D721Med (cell line): ENCODE data around the gene KRTAP10-7.
"Not testable (repeated sequence)": the region's sequence is repeated elsewhere in the genome, so short reads cannot be mapped to it uniquely, and the experiment has no call there.

Source experiments
- DNase-seq: peaks from one replicate; pipeline ENCODE4 v3.0.0; 2011; ENCODE audit warnings: low spot score; ENCODE audit not compliant: insufficient read length
- FAIRE-seq: peaks from 2 replicates; lab custom pipeline; 2011; peaks lifted over from hg19 to GRCh38; lab: Jason Lieb, UNC
- TF ChIP-seq, protein P1 (sequence below): IDR thresholded peaks from 2 replicates; pipeline ENCODE4 v1.5.1; 2012; ENCODE audit warnings: mild to moderate bottlenecking, control low read depth; ENCODE audit not compliant: insufficient read depth; ENCODE audit errors: missing control alignments

The KRTAP10-7 gene

DNA sequence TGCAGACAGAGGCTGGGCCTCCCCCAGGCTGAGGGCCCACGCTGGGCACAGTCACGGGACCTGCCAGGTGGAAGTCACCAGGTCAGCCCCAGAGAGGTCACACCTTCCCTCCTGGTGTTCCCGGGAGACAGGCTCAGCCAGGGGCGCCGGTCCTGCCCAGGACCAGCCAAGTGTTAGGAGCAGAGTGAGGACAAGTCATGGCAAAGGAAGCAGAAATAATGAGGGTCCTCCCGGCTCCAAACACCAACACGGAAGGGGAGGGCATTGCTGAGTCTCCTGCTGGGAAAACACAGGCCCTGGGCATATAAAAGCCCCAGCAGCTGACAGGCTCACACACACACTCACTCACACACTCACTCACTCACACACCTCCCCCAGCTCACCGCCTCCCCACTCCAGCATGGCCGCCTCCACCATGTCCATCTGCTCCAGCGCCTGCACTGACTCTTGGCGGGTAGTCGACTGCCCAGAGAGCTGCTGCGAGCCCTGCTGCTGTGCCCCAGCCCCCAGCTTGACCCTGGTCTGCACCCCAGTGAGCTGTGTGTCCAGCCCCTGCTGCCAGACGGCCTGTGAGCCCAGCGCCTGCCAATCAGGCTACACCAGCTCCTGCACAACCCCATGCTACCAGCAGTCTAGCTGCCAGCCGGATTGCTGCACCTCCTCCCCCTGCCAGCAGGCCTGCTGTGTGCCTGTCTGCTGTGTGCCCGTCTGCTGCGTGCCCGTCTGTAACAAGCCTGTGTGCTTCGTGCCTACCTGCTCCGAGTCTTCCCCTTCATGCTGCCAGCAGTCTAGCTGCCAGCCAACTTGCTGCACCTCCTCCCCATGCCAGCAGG lies 36.8 kb downstream of the KRTAP10-7 start, which contains the start of gene KRTAP10-10:
TSS of gene KRTAP10-10 (plus strand) at position 339 of the 833 bp plus-strand sequence. CDS start at position 401, 62 bp downstream.
- TF ChIP-seq, protein P1, sequence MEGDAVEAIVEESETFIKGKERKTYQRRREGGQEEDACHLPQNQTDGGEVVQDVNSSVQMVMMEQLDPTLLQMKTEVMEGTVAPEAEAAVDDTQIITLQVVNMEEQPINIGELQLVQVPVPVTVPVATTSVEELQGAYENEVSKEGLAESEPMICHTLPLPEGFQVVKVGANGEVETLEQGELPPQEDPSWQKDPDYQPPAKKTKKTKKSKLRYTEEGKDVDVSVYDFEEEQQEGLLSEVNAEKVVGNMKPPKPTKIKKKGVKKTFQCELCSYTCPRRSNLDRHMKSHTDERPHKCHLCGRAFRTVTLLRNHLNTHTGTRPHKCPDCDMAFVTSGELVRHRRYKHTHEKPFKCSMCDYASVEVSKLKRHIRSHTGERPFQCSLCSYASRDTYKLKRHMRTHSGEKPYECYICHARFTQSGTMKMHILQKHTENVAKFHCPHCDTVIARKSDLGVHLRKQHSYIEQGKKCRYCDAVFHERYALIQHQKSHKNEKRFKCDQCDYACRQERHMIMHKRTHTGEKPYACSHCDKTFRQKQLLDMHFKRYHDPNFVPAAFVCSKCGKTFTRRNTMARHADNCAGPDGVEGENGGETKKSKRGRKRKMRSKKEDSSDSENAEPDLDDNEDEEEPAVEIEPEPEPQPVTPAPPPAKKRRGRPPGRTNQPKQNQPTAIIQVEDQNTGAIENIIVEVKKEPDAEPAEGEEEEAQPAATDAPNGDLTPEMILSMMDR: no peak
- no peak for DNase-seq
- FAIRE-seq: no peak

DNA sequence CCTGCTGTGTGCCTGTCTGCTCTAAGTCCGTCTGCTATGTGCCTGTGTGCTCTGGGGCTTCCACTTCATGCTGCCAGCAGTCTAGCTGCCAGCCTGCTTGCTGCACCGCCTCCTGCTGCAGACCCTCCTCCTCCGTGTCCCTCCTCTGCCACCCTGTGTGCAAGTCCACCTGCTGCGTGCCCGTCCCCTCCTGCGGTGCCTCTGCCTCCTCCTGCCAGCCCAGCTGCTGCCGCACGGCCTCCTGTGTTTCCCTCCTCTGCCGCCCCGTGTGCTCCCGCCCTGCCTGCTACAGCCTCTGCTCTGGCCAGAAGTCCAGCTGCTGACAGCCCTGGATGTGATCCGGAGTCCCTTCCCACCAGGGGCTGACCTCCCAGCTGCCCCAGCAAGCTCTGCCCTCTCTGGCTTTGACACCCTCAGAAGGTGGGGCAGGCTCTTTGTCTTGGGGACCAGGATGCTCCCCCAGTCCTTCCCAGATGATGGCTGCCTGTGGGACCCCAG lies 37.5 kb downstream of the KRTAP10-7 start:
- DNase-seq, FAIRE-seq: not testable (repeated sequence)

DNA sequence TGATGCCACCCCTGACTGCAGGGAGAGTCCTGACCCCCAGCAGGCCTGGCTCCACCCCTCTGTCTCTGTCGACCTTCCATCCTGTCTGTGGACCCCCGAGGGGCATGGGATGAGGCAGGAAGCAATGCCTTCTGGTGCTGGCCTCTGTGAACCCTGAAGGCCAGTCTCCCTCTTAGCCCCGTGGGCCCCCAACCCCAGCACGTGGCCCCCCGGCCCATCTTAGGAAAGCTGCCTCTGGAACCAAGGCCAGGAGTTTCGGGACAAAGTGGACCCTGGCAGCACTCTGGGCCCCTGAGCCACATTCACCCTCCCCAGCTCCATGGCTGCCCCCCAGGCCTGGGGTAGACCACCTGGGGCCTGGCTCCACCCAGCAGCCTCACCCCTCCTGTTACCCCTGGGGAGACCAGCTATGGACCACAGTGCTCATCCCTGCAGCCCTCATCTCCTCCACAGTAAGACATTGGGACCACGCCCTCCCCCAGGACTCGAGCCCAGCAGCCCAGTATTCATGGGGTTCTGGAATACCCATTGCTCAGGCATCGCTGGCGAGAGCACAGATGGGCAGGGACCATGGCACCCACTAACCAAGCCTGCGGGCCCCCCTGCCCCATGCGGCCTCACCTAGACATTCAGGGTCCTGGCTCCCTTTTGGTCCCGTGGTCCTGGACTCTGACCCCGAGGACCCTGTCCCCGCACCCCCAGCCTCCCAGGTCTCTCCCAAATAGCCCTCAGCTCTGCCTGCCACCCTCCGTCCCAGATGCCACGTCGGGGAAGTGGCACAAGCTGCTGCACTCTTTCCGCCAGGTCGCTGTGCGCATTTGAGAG lies 38.3 kb downstream of the KRTAP10-7 start:
- not testable (repeated sequence) for DNase-seq, FAIRE-seq

DNA sequence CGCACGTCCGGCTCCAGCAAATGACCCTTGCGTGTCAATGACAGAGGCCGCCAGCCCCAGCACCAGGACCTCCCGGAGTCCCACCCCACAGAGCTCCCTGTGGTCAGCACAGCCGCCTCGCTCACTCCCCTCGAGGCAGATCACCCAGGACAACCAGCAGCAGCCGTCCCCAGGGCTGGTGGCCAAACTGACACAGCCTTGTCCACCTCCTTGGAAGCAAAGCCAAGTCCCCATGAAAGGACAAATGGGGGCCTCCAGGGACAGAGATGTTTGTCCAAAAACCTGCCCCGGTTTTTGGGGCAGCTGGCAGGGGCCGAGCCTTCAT lies 38.9 kb downstream of the KRTAP10-7 start:
- TF ChIP-seq, protein P1: no peak
- no peak for DNase-seq
- FAIRE-seq: no peak

DNA sequence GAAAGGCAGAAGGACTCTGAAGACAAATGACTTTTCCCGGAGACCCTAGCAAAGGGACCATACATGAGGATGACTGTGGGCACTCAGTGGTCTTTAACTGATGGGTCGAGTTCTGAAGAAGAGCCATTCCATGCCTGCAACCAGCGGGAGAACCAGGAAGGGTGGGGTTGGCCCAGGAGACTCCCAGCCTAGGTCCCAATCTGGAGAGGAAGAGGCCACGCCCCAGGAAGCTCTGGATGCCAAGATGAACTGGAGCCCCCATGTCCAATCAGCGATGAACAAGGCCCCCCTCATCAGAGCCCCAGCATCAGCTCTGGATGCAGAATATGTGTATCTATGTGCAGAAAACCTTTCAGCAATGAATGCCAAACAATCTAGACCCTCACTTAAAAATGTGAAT lies 40.4 kb downstream of the KRTAP10-7 start:
- FAIRE-seq (no peak), DNase-seq (no peak)
- TF ChIP-seq, protein P1: no peak

DNA sequence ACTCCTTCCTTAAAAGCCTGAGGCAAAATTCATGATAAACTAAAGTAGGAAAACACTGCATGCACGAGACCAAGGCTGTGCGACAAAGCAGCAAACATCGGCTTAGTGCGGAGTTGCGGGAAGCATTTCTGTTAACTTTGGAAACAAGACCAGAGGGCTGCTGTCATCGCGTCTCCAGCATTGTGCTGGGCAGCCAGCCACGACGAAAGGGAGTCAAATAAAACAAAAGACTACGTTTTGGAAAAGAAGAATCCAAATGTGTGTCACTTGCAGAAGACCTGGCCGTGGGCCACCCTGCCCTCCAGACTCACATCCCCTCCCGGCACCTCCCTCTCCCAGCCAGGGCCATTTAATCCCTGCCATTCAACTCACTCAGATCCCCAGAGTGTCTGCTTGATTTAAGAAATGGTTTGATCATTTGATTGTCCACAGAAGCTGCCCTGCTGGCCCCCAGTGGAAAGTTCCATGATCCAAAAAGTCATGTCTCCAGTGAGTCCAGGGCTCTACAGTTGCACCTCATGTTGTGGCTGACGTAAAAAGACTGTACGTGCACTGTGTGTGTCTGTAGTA lies 43.4 kb downstream of the KRTAP10-7 start:
- DNase-seq (no peak), FAIRE-seq (no peak)
- TF ChIP-seq, protein P1: no peak

DNA sequence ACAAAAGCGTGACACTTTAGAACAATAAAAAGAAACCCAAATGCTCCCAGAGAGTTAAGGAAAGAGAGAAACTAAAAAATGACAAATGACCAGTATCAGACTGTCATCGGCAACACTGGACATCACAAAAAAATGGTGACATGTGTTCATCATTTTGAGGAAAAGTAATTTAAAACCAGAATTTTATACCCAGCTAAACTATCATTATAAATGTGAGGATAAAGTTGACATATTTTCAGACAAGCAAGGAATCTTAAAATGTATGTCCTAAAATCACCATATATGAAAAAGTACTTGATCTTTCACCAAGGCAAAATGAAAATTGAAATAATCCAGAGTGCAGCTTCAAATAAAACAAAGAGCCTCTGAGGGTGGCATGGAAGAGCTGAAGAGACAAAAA lies 44.5 kb downstream of the KRTAP10-7 start:
- no peak for FAIRE-seq
- DNase-seq: no peak
- TF ChIP-seq, protein P1: no peak

DNA sequence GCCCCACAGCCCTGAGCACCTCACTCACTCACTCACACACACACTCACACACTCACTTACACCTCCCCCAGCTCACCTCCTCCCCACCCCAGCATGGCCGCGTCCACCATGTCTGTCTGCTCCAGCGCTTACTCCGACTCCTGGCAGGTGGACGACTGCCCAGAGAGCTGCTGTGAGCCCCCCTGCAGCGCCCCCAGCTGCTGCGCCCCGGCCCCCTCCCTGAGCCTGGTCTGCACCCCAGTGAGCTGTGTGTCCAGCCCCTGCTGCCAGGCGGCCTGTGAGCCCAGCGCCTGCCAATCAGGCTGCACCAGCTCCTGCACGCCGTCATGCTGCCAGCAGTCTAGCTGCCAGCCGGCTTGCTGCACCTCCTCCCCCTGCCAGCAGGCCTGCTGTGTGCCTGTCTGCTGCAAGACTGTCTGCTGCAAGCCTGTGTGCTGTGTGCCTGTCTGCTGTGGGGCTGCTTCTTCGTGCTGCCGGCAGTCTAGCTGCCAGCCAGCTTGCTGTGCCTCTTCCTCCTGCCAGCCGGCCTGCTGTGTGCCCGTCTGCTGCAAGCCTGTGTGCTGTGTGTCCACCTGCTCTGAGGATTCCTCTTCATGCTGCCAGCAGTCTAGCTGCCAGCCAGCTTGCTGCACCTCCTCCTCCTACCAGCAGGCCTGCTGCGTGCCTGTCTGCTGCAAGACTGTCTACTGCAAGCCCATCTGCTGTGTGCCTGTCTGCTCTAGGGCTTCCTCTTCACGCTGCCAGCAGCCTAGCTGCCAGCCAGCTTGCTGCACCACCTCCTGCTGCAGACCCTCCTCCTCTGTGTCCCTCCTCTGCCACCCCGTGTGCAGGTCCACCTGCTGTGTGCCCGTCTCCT lies 46.2 kb downstream of the KRTAP10-7 start, which contains the start of gene KRTAP10-11:
TSS of gene KRTAP10-11 (plus strand) at position 49 of the 856 bp plus-strand sequence. CDS start at position 94, 45 bp downstream.
- DNase-seq, FAIRE-seq: not testable (repeated sequence)
